GM21576 (cell line): Measurements from ENCODE around the gene MICA.
"Not testable (repeated sequence)": the region's sequence is repeated elsewhere in the genome, so short reads cannot be mapped to it uniquely, and the experiment has no call there.

Source experiments
- ATAC-seq: cut with Tn5 transposase; IDR thresholded peaks from one replicate; pipeline ENCODE4 v1.9.1; 2021; ENCODE audit warnings: mild to moderate bottlenecking, moderate library complexity; ENCODE audit not compliant: unreplicated experiment

The MICA gene

GRCh38 chr6:31403283-31404060, at the start of gene MICA:
MICA (plus strand) TSS chr6:31403595; CDS start chr6:31403633, 38 bp downstream.
- peak; percentile 52 for ATAC-seq

- ATAC-seq: no peak
These were observed 49.1 kb upstream of the MICA start for GRCh38 chr6:31354158-31354863.

- no peak for ATAC-seq
These were observed 48.4 kb upstream of the MICA start for GRCh38 chr6:31354864-31355582.

GRCh38 chr6:31355583-31355948, 47.8 kb upstream of the MICA start:
- ATAC-seq: no peak

GRCh38 chr6:31356216-31356945, 47.0 kb upstream of the MICA start:
- ATAC-seq: no peak

GRCh38 chr6:31356946-31357466, 46.4 kb upstream of the MICA start, which contains the start of gene HLA-B:
HLA-B (minus strand) TSS chr6:31357179; CDS start chr6:31357158, 21 bp downstream.
- ATAC-seq: peak; percentile 83

GRCh38 chr6:31357886-31358285, 45.5 kb upstream of the MICA start:
- ATAC-seq: no peak

GRCh38 chr6:31358302-31358701, 45.1 kb upstream of the MICA start:
- ATAC-seq: no peak

- ATAC-seq: no peak
These were observed 43.8 kb upstream of the MICA start for GRCh38 chr6:31359581-31359980.

GRCh38 chr6:31362751-31363150, 40.6 kb upstream of the MICA start:
- ATAC-seq: no peak

GRCh38 chr6:31363811-31364210, 39.6 kb upstream of the MICA start:
- ATAC-seq: no peak

- no peak for ATAC-seq
These were observed 37.5 kb upstream of the MICA start for GRCh38 chr6:31365864-31366263.

GRCh38 chr6:31366693-31367470, 36.5 kb upstream of the MICA start:
- ATAC-seq: peak; percentile 81

- ATAC-seq: no peak
These were observed 34.9 kb upstream of the MICA start for GRCh38 chr6:31368461-31368860.

GRCh38 chr6:31374118-31374517, 29.3 kb upstream of the MICA start:
- not testable (repeated sequence) for ATAC-seq

- no peak for ATAC-seq
These were observed 27.7 kb upstream of the MICA start for GRCh38 chr6:31375699-31376098.

- ATAC-seq: no peak
These were observed 26.4 kb upstream of the MICA start for GRCh38 chr6:31377029-31377428.

- ATAC-seq: no peak
These were observed 25.2 kb upstream of the MICA start for GRCh38 chr6:31378062-31378720.

GRCh38 chr6:31378721-31379103, 24.7 kb upstream of the MICA start:
- ATAC-seq: no peak
